Measurements from ENCODE around the gene TM6SF1.

DNA sequence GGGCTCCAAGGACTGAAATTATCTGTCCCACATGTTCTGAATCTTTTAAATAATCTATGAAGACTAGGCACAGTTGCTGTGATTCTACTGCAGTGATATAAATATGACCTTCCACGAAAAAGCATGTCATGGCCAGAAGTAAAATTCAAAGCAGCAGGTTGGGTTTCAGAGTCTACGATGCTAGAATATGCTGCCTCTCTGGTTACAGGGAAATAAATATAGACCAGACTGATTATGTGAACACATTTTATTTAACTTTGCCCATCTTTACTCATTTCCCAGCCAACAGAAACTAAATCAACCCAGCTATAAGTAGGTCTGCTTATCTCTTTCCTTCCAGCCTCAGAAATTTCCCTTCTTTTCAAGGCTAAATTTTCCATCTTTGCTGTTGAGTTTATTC is 19.9 kb upstream of the TM6SF1 start:
- TF ChIP-seq, protein P1, sequence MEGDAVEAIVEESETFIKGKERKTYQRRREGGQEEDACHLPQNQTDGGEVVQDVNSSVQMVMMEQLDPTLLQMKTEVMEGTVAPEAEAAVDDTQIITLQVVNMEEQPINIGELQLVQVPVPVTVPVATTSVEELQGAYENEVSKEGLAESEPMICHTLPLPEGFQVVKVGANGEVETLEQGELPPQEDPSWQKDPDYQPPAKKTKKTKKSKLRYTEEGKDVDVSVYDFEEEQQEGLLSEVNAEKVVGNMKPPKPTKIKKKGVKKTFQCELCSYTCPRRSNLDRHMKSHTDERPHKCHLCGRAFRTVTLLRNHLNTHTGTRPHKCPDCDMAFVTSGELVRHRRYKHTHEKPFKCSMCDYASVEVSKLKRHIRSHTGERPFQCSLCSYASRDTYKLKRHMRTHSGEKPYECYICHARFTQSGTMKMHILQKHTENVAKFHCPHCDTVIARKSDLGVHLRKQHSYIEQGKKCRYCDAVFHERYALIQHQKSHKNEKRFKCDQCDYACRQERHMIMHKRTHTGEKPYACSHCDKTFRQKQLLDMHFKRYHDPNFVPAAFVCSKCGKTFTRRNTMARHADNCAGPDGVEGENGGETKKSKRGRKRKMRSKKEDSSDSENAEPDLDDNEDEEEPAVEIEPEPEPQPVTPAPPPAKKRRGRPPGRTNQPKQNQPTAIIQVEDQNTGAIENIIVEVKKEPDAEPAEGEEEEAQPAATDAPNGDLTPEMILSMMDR (IDR thresholded peaks at IDR 0.05): no peak
- no peak for TF ChIP-seq POLR2A (IDR thresholded peaks at IDR 0.05)

Measured in heart left ventricle (tissue), 13 donors.